Loucy (cell line): ENCODE results near the gene STX10.

Experiments
- H2AFZ ChIP-seq: fragments of 200-600 bp; sonication (generic); 2 replicates; pipeline ENCODE4 v1.6.0; 2016; ENCODE audit warnings: antibody characterized with exemption, mild to moderate bottlenecking, low read length, moderate library complexity
- H3F3A ChIP-seq: fragments of 200-600 bp; 2 replicates; pipeline ENCODE4 v1.6.0; 2016; ENCODE audit warnings: antibody characterized with exemption, low read depth, mild to moderate bottlenecking
- H3K27me3 ChIP-seq: fragments of 200-600 bp; sonication (generic); 2 replicates; pipeline ENCODE4 v1.6.1; 2014; ENCODE audit warnings: low read length, mild to moderate bottlenecking; ENCODE audit not compliant: insufficient read depth, poor library complexity, severe bottlenecking
- H3K36me3 ChIP-seq: fragments of 200-600 bp; sonication (generic); 2 replicates; pipeline ENCODE4 v1.6.1; 2016; ENCODE audit warnings: low read length; ENCODE audit not compliant: insufficient read depth
- H3K4me1 ChIP-seq: fragments of 200-600 bp; sonication (generic); 2 replicates; pipeline ENCODE4 v1.5.1; 2014; ENCODE audit warnings: low read length, mild to moderate bottlenecking; ENCODE audit not compliant: insufficient read depth, poor library complexity, severe bottlenecking
- H3K4me2 ChIP-seq: fragments of 200-600 bp; sonication (generic); 2 replicates; pipeline ENCODE4 v1.6.0; 2014; ENCODE audit warnings: antibody characterized with exemption, low read length, low read depth, mild to moderate bottlenecking; ENCODE audit not compliant: poor library complexity, severe bottlenecking
- H3K4me3 ChIP-seq: fragments of 200-600 bp; sonication (generic); 2 replicates; pipeline ENCODE4 v1.5.1; 2014; ENCODE audit warnings: low read length, mild to moderate bottlenecking, mixed read lengths; ENCODE audit not compliant: poor library complexity, severe bottlenecking
- H3K79me2 ChIP-seq: fragments of 200-600 bp; sonication (generic); 2 replicates; pipeline ENCODE4 v1.6.1; 2014; ENCODE audit warnings: low read length; ENCODE audit not compliant: insufficient read depth
- H3K9ac ChIP-seq: fragments of 200-600 bp; sonication (generic); 2 replicates; pipeline ENCODE4 v1.6.0; 2014; ENCODE audit warnings: mild to moderate bottlenecking, low read depth, low read length, moderate library complexity; ENCODE audit not compliant: poor library complexity, severe bottlenecking
- H3K9me2 ChIP-seq: fragments of 200-600 bp; sonication (generic); replicated peaks from 2 replicates; pipeline ENCODE4 v1.6.1; 2016; ENCODE audit warnings: low read depth, low read length, mixed read lengths
- H3K9me3 ChIP-seq: fragments of 200-600 bp; sonication (generic); 2 replicates; pipeline ENCODE4 v1.6.1; 2014; ENCODE audit warnings: mild to moderate bottlenecking, antibody characterized with exemption, low read length, low read depth; ENCODE audit not compliant: insufficient read depth
- H4K20me1 ChIP-seq: fragments of 200-600 bp; sonication (generic); 2 replicates; pipeline ENCODE4 v1.6.0; 2014; ENCODE audit warnings: antibody characterized with exemption, low read length, mild to moderate bottlenecking; ENCODE audit not compliant: insufficient read depth, poor library complexity, severe bottlenecking
- EZH2phosphoT487 ChIP-seq: fragments of 200-600 bp; IDR thresholded peaks from 2 replicates; pipeline ENCODE4 v1.6.1; 2018; ENCODE audit warnings: antibody characterized with exemption, mild to moderate bottlenecking, moderate library complexity, borderline replicate concordance
- TF ChIP-seq, protein P1 (sequence below): fragments of 200-600 bp; sonication (generic); conservative IDR thresholded peaks from 2 replicates; pipeline ENCODE4 v1.5.1; 2014; ENCODE audit warnings: mild to moderate bottlenecking, antibody characterized with exemption, low read length

The STX10 gene

DNA sequence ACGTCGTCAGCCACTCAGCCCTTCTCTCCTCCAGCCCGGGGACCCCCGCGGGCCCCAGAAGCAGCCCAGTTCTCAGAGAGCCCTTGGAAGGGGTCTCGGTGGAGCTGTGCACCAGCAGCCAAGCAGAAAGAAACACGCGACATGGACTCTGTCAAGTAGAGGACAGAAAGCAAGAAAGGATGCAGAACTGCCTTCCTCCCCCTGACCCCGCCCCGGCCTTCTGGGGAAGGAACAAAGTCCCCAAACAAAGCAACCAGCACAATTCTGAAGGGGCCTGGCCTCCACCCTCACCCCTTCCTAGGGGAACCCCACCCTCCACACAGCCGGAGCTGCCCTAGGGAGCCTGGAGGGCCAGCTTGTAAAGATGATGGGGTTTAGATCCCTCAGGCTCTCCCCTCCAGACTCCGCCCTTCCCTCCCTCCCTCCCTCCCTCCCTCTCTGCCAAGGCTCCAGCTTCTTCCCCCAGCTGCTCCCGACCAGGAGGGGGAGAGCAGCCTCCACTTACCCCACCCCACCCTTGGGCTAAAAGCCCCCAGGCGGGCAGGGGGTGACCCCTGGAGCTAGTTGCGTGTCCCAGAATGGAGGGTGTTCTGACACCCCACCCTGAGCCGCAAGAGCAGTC lies 55.3 kb downstream of the STX10 start:
- Histone ChIP-seq H3K4me2 (peak overlapping the region; percentile 77), H2AFZ (no peak overlapping the region), H3K4me3 (peak overlapping the region; percentile 94)

GRCh38 chr19:13094106-13094504 lies 56.1 kb downstream of the STX10 start:
- H3K79me2 ChIP-seq: peaks cover 41% of the 10 kb centered on the region
- H3K4me3 ChIP-seq: peak overlapping the region; percentile 94
- H3K9me3 ChIP-seq: no peaks in the 10 kb centered on the region
- no peak overlapping the region for H2AFZ ChIP-seq
- peaks cover 23% of the 10 kb centered on the region for H3F3A ChIP-seq
- H3K4me2 ChIP-seq: peak overlapping the region; percentile 77
- H3K27me3 ChIP-seq: peaks cover 13% of the 10 kb centered on the region
- H3K9me2 ChIP-seq: no peaks in the 10 kb centered on the region
- H3K36me3 ChIP-seq: peaks cover 6% of the 10 kb centered on the region
- peak overlapping the region; percentile 100 for H3K9ac ChIP-seq
- peaks cover 18% of the 10 kb centered on the region for H3K4me1 ChIP-seq
- H4K20me1 ChIP-seq: peaks cover 39% of the 10 kb centered on the region
- TF ChIP-seq, protein P1, sequence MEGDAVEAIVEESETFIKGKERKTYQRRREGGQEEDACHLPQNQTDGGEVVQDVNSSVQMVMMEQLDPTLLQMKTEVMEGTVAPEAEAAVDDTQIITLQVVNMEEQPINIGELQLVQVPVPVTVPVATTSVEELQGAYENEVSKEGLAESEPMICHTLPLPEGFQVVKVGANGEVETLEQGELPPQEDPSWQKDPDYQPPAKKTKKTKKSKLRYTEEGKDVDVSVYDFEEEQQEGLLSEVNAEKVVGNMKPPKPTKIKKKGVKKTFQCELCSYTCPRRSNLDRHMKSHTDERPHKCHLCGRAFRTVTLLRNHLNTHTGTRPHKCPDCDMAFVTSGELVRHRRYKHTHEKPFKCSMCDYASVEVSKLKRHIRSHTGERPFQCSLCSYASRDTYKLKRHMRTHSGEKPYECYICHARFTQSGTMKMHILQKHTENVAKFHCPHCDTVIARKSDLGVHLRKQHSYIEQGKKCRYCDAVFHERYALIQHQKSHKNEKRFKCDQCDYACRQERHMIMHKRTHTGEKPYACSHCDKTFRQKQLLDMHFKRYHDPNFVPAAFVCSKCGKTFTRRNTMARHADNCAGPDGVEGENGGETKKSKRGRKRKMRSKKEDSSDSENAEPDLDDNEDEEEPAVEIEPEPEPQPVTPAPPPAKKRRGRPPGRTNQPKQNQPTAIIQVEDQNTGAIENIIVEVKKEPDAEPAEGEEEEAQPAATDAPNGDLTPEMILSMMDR: no peak
- no peak for TF ChIP-seq EZH2phosphoT487

More for the DNA sequence above, 55.3 kb downstream of the STX10 start:
- Histone ChIP-seq H3K9ac (peak overlapping the region; percentile 100), H3K36me3 (peaks cover 14% of the 10 kb centered on the region), H3K4me1 (peaks cover 20% of the 10 kb centered on the region), H3K79me2 (peaks cover 49% of the 10 kb centered on the region), H3K27me3 (peaks cover 18% of the 10 kb centered on the region), H3K9me2 (no peaks in the 10 kb centered on the region), H3K9me3 (no peaks in the 10 kb centered on the region), H4K20me1 (peaks cover 43% of the 10 kb centered on the region), H3F3A (peaks cover 27% of the 10 kb centered on the region)
- TF ChIP-seq, protein P1: no peak
- no peak for TF ChIP-seq EZH2phosphoT487
